Thymus (tissue), 14 donors: ENCODE data around the gene NGLY1. TPM values are rescaled to one million over a fixed set of nuclear protein-coding genes. Genes with fewer than 3 reads are reported as not detected.
A peak's percentile ranks its signal among the peaks of the same experiment; 100 is the strongest.

Source experiments
- DNase-seq, 9 donors: peaks; one replicate each; pipeline ENCODE4 v3.0.0-alpha.2; 2013; ENCODE audit warnings: low spot score in 9 of 9, low read depth in 6 of 9, missing footprints in 1 of 9
- H3K27ac ChIP-seq, 2 donors: one replicate each; pipeline ENCODE4 v1.5.1; 2013; ENCODE audit warnings: control low read depth in 1 of 2, low read depth in 1 of 2, low read length in 1 of 2, mild to moderate bottlenecking in 1 of 2, moderate library complexity in 1 of 2
- H3K27me3 ChIP-seq, 2 donors: one replicate each; pipeline ENCODE4 v1.5.1; 2013; ENCODE audit warnings: low read length in 1 of 2; ENCODE audit not compliant: control insufficient read depth in 2 of 2, insufficient read depth in 1 of 2
- H3K36me3 ChIP-seq, 2 donors: one replicate each; pipeline ENCODE4 v1.5.1; 2013; ENCODE audit warnings: low read length in 1 of 2, mild to moderate bottlenecking in 1 of 2, moderate library complexity in 1 of 2; ENCODE audit not compliant: control insufficient read depth in 2 of 2, insufficient read depth in 2 of 2
- H3K4me1 ChIP-seq, 2 donors: one replicate each; pipeline ENCODE4 v1.5.1; 2013; ENCODE audit warnings: low read length in 2 of 2; ENCODE audit not compliant: control insufficient read depth in 2 of 2, insufficient read depth in 2 of 2
- H3K4me3 ChIP-seq, 2 donors: one replicate each; pipeline ENCODE4 v1.5.1; 2013; ENCODE audit warnings: low read length in 2 of 2, control low read depth in 1 of 2, mild to moderate bottlenecking in 1 of 2
- H3K9me3 ChIP-seq, 2 donors: one replicate each; pipeline ENCODE4 v1.5.1; 2013; ENCODE audit warnings: low read length in 1 of 2, mild to moderate bottlenecking in 1 of 2; ENCODE audit not compliant: control insufficient read depth in 2 of 2, insufficient read depth in 1 of 2
- whole genome bisulfite sequencing: extraction: QIAGEN DNeasy Blood & Tissue Kit; methylation state at CpG from one replicate; pipeline ENCODE4 v1.1.7; 2013; 5-methylcytosine and 5-hydroxymethylcytosine counted together
- long read RNA-seq, 10 donors: transcript quantifications; one replicate each; lab custom pipeline, GENCODE V29; 2026
- polyA plus RNA-seq: library from polyadenylated mRNA; stranded (reverse); fragments of 200-250 nt; gene quantifications from one replicate; pipeline ENCODE4 v1.2.3, GENCODE V29; 2013
- total RNA-seq: library from RNA; stranded (reverse); fragments of 120-200 nt; gene quantifications from one replicate; pipeline ENCODE4 v1.2.4, GENCODE V29; 2013
- donor health status: healthy.

The NGLY1 gene, protein sequence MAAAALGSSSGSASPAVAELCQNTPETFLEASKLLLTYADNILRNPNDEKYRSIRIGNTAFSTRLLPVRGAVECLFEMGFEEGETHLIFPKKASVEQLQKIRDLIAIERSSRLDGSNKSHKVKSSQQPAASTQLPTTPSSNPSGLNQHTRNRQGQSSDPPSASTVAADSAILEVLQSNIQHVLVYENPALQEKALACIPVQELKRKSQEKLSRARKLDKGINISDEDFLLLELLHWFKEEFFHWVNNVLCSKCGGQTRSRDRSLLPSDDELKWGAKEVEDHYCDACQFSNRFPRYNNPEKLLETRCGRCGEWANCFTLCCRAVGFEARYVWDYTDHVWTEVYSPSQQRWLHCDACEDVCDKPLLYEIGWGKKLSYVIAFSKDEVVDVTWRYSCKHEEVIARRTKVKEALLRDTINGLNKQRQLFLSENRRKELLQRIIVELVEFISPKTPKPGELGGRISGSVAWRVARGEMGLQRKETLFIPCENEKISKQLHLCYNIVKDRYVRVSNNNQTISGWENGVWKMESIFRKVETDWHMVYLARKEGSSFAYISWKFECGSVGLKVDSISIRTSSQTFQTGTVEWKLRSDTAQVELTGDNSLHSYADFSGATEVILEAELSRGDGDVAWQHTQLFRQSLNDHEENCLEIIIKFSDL
- 62.2 TPM for total RNA-seq
- polyA plus RNA-seq: 73.4 TPM
- long read RNA-seq, donor 1, partial matches to known transcripts: 5 of 6 reads
- long read RNA-seq, donor 1, other reads (novel, unspliced or antisense): 0 of 6 reads
- long read RNA-seq, donor 2, transcript NGLY1-202 (12 exons, 2,473 nt): major isoform, 17 of 33 reads
- long read RNA-seq, donor 2, partial matches to known transcripts: 12 of 33 reads
- long read RNA-seq, donor 2, other reads (novel, unspliced or antisense): 0 of 33 reads
- long read RNA-seq, donor 3, transcript NGLY1-204 (11 exons, 2,024 nt): minor isoform, 6 of 38 reads
- long read RNA-seq, donor 3, transcript NGLY1-202 (12 exons, 2,473 nt): major isoform, 21 of 38 reads
- long read RNA-seq, donor 3, partial matches to known transcripts: 10 of 38 reads
- long read RNA-seq, donor 3, other reads (novel, unspliced or antisense): 0 of 38 reads
- long read RNA-seq, donor 4, transcript NGLY1-202 (12 exons, 2,473 nt): major isoform, 6 of 20 reads
- long read RNA-seq, donor 4, partial matches to known transcripts: 6 of 20 reads
- long read RNA-seq, donor 4, other reads (novel, unspliced or antisense): 0 of 20 reads
- long read RNA-seq, donor 5, transcript NGLY1-202 (12 exons, 2,473 nt): major isoform, 18 of 51 reads
- long read RNA-seq, donor 5, partial matches to known transcripts: 26 of 51 reads
- long read RNA-seq, donor 5, other reads (novel, unspliced or antisense): 0 of 51 reads
- long read RNA-seq, donor 6, transcript NGLY1-202 (12 exons, 2,473 nt): major isoform, 9 of 16 reads
- long read RNA-seq, donor 6, partial matches to known transcripts: 5 of 16 reads
- long read RNA-seq, donor 6, other reads (novel, unspliced or antisense): 0 of 16 reads
- long read RNA-seq, donor 7, transcript NGLY1-202 (12 exons, 2,473 nt): major isoform, 14 of 39 reads
- long read RNA-seq, donor 7, partial matches to known transcripts: 18 of 39 reads
- long read RNA-seq, donor 7, other reads (novel, unspliced or antisense): 5 of 39 reads
- long read RNA-seq, donor 8, partial matches to known transcripts: 5 of 10 reads
- long read RNA-seq, donor 8, other reads (novel, unspliced or antisense): 0 of 10 reads
- long read RNA-seq, donor 9, transcript NGLY1-202 (12 exons, 2,473 nt): major isoform, 7 of 17 reads
- long read RNA-seq, donor 9, partial matches to known transcripts: 9 of 17 reads
- long read RNA-seq, donor 9, other reads (novel, unspliced or antisense): 0 of 17 reads
- long read RNA-seq, donor 10, transcript NGLY1-202 (12 exons, 2,473 nt): major isoform, 7 of 24 reads
- long read RNA-seq, donor 10, partial matches to known transcripts: 13 of 24 reads
- long read RNA-seq, donor 10, other reads (novel, unspliced or antisense): 0 of 24 reads

DNA sequence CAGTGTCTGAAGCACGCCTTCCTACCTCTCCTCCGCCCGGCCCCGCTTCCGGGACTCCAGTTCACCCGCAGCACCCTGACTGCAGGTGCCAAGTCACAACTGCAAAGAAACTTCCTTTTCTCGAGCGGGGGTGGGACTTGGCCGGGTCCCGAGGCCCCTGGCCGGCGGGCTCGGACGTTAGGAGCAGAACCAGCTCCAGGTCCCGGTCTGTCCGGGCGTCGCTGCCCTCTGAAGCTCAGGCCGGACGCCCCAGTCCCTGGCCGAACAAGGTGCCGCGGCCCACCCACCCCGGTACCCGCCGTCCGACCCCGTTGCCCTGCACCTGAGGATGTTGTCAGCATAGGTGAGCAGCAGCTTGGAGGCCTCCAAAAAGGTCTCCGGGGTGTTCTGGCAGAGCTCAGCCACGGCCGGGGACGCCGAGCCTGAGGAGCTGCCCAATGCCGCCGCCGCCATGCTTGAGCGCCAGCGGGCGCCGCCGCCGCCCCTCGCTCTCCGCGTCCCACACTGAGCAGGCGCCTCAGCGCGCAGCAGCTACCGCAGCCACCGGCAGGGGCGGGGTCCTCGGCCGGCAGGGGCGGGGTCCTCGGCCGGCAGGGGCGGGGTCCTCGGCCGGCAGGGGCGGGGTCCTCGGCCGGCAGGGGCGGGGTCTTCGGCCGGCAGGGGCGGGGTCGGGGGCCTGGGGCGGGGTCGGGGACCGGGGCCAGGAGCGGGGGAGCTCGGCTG, at the start of gene NGLY1:
Gene NGLY1, minus strand, starts transcription at position 506 of the 723 bp plus-strand sequence. Its CDS starts 53 bp downstream, at position 453.
- Histone ChIP-seq H3K27ac (peak within 1 kb of the TSS; percentile 83 to 93), H3K4me1 (peaks cover 16 to 23% of the 10 kb centered on the region in 2 donors), H3K27me3 (no peaks in the 10 kb centered on the region), H3K9me3 (peaks cover 0 to 3% of the 10 kb centered on the region in 2 donors), H3K36me3 (peaks cover 0 to 5% of the 10 kb centered on the region in 2 donors), H3K4me3 (peak within 1 kb of the TSS; percentile 63 to 90)
- WGBS: under 1% methylated on average over 72 of the region's 72 CpGs
- DNase-seq: peak in 8 of 9 donors; percentile 66 to 90 (median 74)

DNA sequence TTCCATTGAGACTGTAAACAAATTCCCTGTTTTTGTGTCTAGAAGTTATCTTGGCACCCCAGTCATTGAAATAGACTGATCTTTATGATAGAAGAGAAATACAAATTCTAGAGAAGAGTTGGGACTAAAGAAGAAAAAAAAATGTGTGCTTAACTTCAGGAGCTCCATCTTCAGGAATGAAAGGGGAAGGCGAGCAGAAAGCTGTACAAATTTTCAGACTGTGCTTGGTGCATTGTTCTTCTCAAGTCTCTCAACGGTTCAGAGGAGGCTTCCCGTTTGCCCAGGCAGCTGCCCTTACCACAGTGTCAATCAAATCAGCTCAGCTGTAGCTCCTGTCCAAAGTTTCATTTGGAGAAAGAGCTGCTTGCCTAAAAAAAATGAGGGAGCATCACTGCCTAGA, 48.3 kb upstream of the NGLY1 start:
- Histone ChIP-seq H3K36me3 (no peaks in the 10 kb centered on the region), H3K4me1 (no peaks in the 10 kb centered on the region), H3K4me3 (no peak overlapping the region), H3K9me3 (no peaks in the 10 kb centered on the region), H3K27me3 (no peaks in the 10 kb centered on the region), H3K27ac (no peak overlapping the region)
- WGBS: 9% methylated on average over 3 of the region's 3 CpGs
- peak in 4 of 9 donors; percentile 3 to 48 (median 14) for DNase-seq

DNA sequence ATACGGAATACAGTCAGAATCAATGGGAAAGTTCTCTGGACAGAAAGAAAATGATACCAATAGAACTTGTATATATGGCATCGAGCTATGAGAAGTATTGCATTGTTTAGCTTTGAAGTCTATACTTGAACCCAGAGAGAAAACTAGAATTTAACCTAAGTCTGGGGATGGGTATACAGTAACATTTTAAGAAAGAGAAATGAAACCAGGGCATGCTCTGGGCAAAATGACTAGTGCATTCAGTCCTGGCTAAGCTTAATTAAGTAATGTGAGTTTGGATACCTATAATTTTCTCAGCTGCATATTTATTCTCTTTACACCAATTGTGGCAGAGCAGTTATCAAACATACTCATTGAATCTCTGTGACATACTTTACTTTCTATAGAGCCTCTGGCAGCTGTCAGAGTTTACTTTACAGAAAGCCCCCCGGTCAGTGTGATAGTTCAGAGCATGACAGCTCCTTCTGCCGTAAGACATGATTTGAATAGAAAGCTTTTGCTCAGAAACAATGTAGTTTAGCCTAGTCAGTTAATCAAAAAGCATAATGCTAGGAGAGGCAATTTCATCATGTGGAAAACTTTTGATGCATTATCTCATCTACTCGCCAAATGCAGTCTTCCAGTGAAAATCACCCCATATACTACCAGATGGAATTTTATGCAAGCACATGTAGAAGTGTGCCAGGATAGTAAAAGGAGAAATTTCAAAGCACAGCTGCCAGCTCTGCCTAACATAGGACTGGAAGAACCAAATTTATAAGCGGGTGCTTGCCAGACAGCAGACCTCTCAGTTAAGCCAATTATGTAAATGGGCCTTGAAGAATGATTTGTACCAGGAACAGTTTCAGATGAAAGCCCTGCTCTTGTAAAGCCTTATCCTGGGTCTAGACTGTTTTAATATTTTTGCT, 47.4 kb upstream of the NGLY1 start:
- DNase-seq: no peak
- WGBS: 96% methylated on average over 6 of the region's 6 CpGs
- H3K4me1 ChIP-seq: no peaks in the 10 kb centered on the region

DNA sequence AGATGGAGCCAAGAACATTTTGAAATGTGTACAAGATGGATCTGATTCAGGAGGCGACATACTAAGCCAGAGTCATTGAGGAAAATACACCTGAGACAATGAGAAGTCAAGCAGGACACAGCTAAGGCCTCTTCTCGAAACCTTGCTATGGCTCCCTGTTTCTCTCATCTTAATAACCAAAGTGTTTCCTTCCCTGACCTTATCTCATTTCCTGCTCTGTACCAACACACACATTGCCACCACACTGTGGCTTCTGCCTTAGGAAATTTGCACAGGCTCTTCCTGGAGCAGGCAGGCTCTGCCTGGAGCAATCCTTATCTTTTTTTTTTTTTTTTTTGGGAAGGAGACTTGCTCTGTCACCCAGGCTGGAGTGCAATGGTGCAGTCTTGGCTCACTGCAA, 43.3 kb upstream of the NGLY1 start:
- Histone ChIP-seq H3K36me3 (no peaks in the 10 kb centered on the region), H3K27ac (no peak overlapping the region), H3K4me1 (no peaks in the 10 kb centered on the region), H3K9me3 (no peaks in the 10 kb centered on the region), H3K27me3 (no peaks in the 10 kb centered on the region), H3K4me3 (no peak overlapping the region)
- WGBS: 46% methylated on average over 2 of the region's 2 CpGs
- DNase-seq: peak in 2 of 9 donors; percentile 3 to 24

More for the DNA sequence above, 47.4 kb upstream of the NGLY1 start:
- no peak overlapping the region for H3K4me3 ChIP-seq
- H3K27me3 ChIP-seq: no peaks in the 10 kb centered on the region
- no peaks in the 10 kb centered on the region for H3K36me3 ChIP-seq
- H3K9me3 ChIP-seq: no peaks in the 10 kb centered on the region
- no peak overlapping the region for H3K27ac ChIP-seq

DNA sequence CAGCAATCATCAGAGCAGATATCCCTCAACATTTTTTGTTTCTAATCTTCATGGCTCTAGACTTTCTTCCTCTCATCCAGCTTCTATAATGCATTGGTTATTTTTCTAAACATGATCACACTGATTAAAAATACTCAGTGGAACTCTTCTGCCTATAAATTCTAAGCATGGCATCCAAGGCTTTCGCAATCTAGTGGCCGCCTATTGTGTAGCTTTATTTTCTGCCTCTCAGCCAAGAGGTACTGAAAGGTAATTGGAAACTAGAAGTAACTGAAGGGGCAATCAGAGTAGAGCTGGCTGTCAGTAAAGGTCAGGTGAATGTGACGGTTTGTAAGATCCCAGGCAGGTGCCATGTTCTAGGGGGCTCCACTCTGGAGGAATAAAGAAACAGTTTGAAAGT, 40.1 kb upstream of the NGLY1 start:
- WGBS: 96% methylated on average over 3 of the region's 3 CpGs
- Histone ChIP-seq H3K4me3 (no peak overlapping the region), H3K27me3 (no peaks in the 10 kb centered on the region), H3K9me3 (no peaks in the 10 kb centered on the region), H3K36me3 (no peaks in the 10 kb centered on the region), H3K27ac (no peak overlapping the region), H3K4me1 (no peaks in the 10 kb centered on the region)
- no peak for DNase-seq

DNA sequence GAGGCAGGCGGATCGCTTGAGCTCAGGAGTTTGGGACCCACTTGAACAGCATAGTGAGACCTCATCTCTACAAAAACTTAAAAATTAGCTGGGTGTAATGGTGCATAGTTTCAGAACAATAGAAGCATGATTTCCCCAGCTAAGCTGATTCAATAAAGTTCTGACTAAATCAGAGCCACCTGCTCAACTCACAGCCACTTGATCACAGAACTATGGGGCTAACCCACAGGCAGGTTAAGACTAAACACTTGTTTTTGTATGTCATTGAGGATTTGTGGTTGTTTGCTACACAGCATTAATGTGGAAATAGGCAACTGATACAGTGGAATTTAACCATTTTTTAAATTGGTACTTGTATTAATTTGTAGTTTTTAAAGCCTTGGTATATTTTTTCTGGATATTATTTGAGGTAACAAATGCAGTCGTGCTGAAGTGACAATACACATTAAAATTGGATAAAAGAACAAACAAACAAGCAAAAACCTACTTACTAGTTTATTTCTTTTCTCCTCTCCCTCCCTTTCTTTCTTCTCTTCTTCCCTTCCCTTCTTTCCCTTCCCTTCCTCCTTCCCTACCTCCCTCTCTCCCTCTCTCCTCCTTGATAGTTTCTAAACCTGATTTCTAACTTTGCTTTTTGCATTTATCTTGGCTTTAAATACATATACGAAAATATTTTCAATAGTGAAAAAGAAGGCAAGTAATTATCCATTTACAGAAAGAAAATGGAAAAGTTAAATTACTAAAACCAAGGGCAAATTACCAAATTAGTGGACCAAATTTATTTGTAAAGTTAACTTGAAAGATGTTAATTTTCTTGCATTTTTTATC, 38.7 kb upstream of the NGLY1 start:
- H3K27me3 ChIP-seq: no peaks in the 10 kb centered on the region
- DNase-seq: no peak
- 85% methylated on average over 4 of the region's 4 CpGs for WGBS

More for the DNA sequence above, 38.7 kb upstream of the NGLY1 start:
- Histone ChIP-seq H3K4me3 (no peak overlapping the region), H3K27ac (no peak overlapping the region), H3K36me3 (no peaks in the 10 kb centered on the region), H3K4me1 (no peaks in the 10 kb centered on the region), H3K9me3 (no peaks in the 10 kb centered on the region)
